ENCODE data around the gene KBTBD12.

Gene KBTBD12

GRCh38 chr3:128009952-128010846 is 95.2 kb downstream of the KBTBD12 start:
- Histone ChIP-seq H3K27ac (peak overlapping the region; percentile 69; the same call in 1 of the 2 replicates), H3K36me3 (ENCODE audit: insufficient read depth, low read length) (no peaks in the 10 kb centered on the region), H3K9me3 (ENCODE audit: low read depth, low read length) (no peaks in the 10 kb centered on the region), H3K4me3 (peak overlapping the region; percentile 43; the same call in 1 of the 2 replicates), H3K9ac (ENCODE audit: insufficient read length) (peak overlapping the region; percentile 41)
- peak; percentile 40 for DNase-seq (ENCODE audit: low read depth, low spot score)
- TF ChIP-seq FOXP2 (optimal IDR thresholded peaks at IDR 0.05; ENCODE audit: control extremely low read depth, extremely low read length, insufficient read depth) = no peak
- TF ChIP-seq EZH2 (IDR thresholded peaks at IDR 0.05) = no peak

GRCh38 chr3:128011140-128011539 is 96.1 kb downstream of the KBTBD12 start:
- Histone ChIP-seq H3K27ac (no peak overlapping the region), H3K9me3 (ENCODE audit: low read depth, low read length) (peaks cover 2% of the 10 kb centered on the region; the same call in 1 of the 2 replicates), H3K36me3 (ENCODE audit: insufficient read depth, low read length) (no peaks in the 10 kb centered on the region), H3K9ac (ENCODE audit: insufficient read length) (no peak overlapping the region), H3K4me3 (peak overlapping the region; percentile 43; the same call in 1 of the 2 replicates)
- no peak for DNase-seq (ENCODE audit: low read depth, low spot score)
- TF ChIP-seq POLR2AphosphoS5 (IDR thresholded peaks at IDR 0.05; ENCODE audit: borderline replicate concordance, low read depth, low read length) (no peak), EZH2 (IDR thresholded peaks at IDR 0.05) (no peak)

GRCh38 chr3:128012050-128012449 is 97.0 kb downstream of the KBTBD12 start:
- no peak overlapping the region for H3K9ac ChIP-seq (ENCODE audit: insufficient read length)
- H3K4me3 ChIP-seq = no peak overlapping the region
- DNase-seq (ENCODE audit: low read depth, low spot score) = no peak
- no peaks in the 10 kb centered on the region for H3K36me3 ChIP-seq (ENCODE audit: insufficient read depth, low read length)
- no peak for TF ChIP-seq POLR2AphosphoS5 (IDR thresholded peaks at IDR 0.05; ENCODE audit: borderline replicate concordance, low read depth, low read length)
- no peak for TF ChIP-seq FOXP2 (optimal IDR thresholded peaks at IDR 0.05; ENCODE audit: control extremely low read depth, extremely low read length, insufficient read depth)
- no peak for TF ChIP-seq EZH2 (IDR thresholded peaks at IDR 0.05)
- peaks cover 7% of the 10 kb centered on the region; the same call in 1 of the 2 replicates for H3K9me3 ChIP-seq (ENCODE audit: low read depth, low read length)
- no peak overlapping the region for H3K27ac ChIP-seq

GRCh38 chr3:128014548-128014947 is 99.5 kb downstream of the KBTBD12 start:
- DNase-seq (ENCODE audit: low read depth, low spot score) = no peak
- Histone ChIP-seq H3K9ac (ENCODE audit: insufficient read length) (no peak overlapping the region), H3K4me3 (no peak overlapping the region), H3K27ac (no peak overlapping the region), H3K36me3 (ENCODE audit: insufficient read depth, low read length) (no peaks in the 10 kb centered on the region), H3K9me3 (ENCODE audit: low read depth, low read length) (peaks cover 7% of the 10 kb centered on the region; the same call in 1 of the 2 replicates)
- TF ChIP-seq FOXP2 (optimal IDR thresholded peaks at IDR 0.05; ENCODE audit: control extremely low read depth, extremely low read length, insufficient read depth) (no peak), POLR2AphosphoS5 (IDR thresholded peaks at IDR 0.05; ENCODE audit: borderline replicate concordance, low read depth, low read length) (no peak)

GRCh38 chr3:128016502-128016901 is 101.5 kb downstream of the KBTBD12 start:
- TF ChIP-seq FOXP2 (optimal IDR thresholded peaks at IDR 0.05; ENCODE audit: control extremely low read depth, extremely low read length, insufficient read depth) = no peak
- no peak for TF ChIP-seq POLR2AphosphoS5 (IDR thresholded peaks at IDR 0.05; ENCODE audit: borderline replicate concordance, low read depth, low read length)
- TF ChIP-seq EZH2 (IDR thresholded peaks at IDR 0.05) = no peak

GRCh38 chr3:128021768-128022372 is 106.8 kb downstream of the KBTBD12 start:
- no peak for TF ChIP-seq FOXP2 (optimal IDR thresholded peaks at IDR 0.05; ENCODE audit: control extremely low read depth, extremely low read length, insufficient read depth)
- H3K9ac ChIP-seq (ENCODE audit: insufficient read length) = no peak overlapping the region
- H3K9me3 ChIP-seq (ENCODE audit: low read depth, low read length) = no peaks in the 10 kb centered on the region
- no peak overlapping the region for H3K27ac ChIP-seq
- H3K4me3 ChIP-seq = no peak overlapping the region
- H3K36me3 ChIP-seq (ENCODE audit: insufficient read depth, low read length) = no peaks in the 10 kb centered on the region
- DNase-seq (ENCODE audit: low read depth, low spot score) = no peak

More at GRCh38 chr3:128016502-128016901, 101.5 kb downstream of the KBTBD12 start:
- H3K9me3 ChIP-seq (ENCODE audit: low read depth, low read length) = peaks cover 7% of the 10 kb centered on the region; the same call in 1 of the 2 replicates
- H3K4me3 ChIP-seq = no peak overlapping the region
- no peak overlapping the region for H3K27ac ChIP-seq
- no peaks in the 10 kb centered on the region for H3K36me3 ChIP-seq (ENCODE audit: insufficient read depth, low read length)
- H3K9ac ChIP-seq (ENCODE audit: insufficient read length) = no peak overlapping the region
- no peak for DNase-seq (ENCODE audit: low read depth, low spot score)

- H3K36me3 ChIP-seq (ENCODE audit: insufficient read depth, low read length) = no peaks in the 10 kb centered on the region
- H3K9me3 ChIP-seq (ENCODE audit: low read depth, low read length) = no peaks in the 10 kb centered on the region
- H3K9ac ChIP-seq (ENCODE audit: insufficient read length) = no peak overlapping the region
- H3K4me3 ChIP-seq = no peak overlapping the region
- no peak for TF ChIP-seq FOXP2 (optimal IDR thresholded peaks at IDR 0.05; ENCODE audit: control extremely low read depth, extremely low read length, insufficient read depth)
- TF ChIP-seq EZH2 (IDR thresholded peaks at IDR 0.05) = no peak
- no peak for TF ChIP-seq POLR2AphosphoS5 (IDR thresholded peaks at IDR 0.05; ENCODE audit: borderline replicate concordance, low read depth, low read length)
- H3K27ac ChIP-seq = no peak overlapping the region
- DNase-seq (ENCODE audit: low read depth, low spot score) = no peak
Measured at GRCh38 chr3:128033102-128033501, 118.1 kb downstream of the KBTBD12 start.

GRCh38 chr3:128036119-128036518 is 121.1 kb downstream of the KBTBD12 start:
- Histone ChIP-seq H3K27ac (no peak overlapping the region), H3K36me3 (ENCODE audit: insufficient read depth, low read length) (no peaks in the 10 kb centered on the region), H3K9me3 (ENCODE audit: low read depth, low read length) (no peaks in the 10 kb centered on the region), H3K9ac (ENCODE audit: insufficient read length) (no peak overlapping the region), H3K4me3 (no peak overlapping the region)
- no peak for DNase-seq (ENCODE audit: low read depth, low spot score)
- TF ChIP-seq EZH2 (IDR thresholded peaks at IDR 0.05) = no peak
- no peak for TF ChIP-seq POLR2AphosphoS5 (IDR thresholded peaks at IDR 0.05; ENCODE audit: borderline replicate concordance, low read depth, low read length)
- TF ChIP-seq FOXP2 (optimal IDR thresholded peaks at IDR 0.05; ENCODE audit: control extremely low read depth, extremely low read length, insufficient read depth) = no peak
